ENCODE measurements around the gene SLX4IP.

DNA sequence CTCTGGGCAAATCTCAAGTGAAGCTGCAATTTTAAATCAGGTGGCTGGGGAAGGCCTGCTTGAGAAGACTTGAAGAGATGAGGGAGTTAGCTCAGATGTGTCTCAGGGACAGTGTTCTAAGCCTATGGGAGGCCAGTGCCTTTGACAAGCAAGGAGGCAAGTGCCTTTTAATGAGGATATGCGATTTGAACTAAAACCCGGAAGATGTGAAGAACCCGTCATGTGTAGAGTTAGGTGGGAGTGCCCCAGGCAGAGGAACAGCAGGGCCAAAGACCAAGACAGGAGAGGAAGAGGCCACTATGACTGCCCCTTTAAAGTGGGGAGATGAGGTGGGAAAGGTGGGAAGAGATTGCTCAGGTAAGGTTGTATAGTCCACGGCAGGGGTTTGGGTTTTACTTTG is 71.9 kb downstream of the SLX4IP start:
- TF ChIP-seq, protein P1, sequence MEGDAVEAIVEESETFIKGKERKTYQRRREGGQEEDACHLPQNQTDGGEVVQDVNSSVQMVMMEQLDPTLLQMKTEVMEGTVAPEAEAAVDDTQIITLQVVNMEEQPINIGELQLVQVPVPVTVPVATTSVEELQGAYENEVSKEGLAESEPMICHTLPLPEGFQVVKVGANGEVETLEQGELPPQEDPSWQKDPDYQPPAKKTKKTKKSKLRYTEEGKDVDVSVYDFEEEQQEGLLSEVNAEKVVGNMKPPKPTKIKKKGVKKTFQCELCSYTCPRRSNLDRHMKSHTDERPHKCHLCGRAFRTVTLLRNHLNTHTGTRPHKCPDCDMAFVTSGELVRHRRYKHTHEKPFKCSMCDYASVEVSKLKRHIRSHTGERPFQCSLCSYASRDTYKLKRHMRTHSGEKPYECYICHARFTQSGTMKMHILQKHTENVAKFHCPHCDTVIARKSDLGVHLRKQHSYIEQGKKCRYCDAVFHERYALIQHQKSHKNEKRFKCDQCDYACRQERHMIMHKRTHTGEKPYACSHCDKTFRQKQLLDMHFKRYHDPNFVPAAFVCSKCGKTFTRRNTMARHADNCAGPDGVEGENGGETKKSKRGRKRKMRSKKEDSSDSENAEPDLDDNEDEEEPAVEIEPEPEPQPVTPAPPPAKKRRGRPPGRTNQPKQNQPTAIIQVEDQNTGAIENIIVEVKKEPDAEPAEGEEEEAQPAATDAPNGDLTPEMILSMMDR (IDR thresholded peaks at IDR 0.05; ENCODE audit: low read depth, low read length), result no peak
- TF ChIP-seq EZH2phosphoT487 (IDR thresholded peaks at IDR 0.05; ENCODE audit: low read depth), result no peak
